HUES48 (cell line): ENCODE results near the gene CCDC185.

Experiments
- H3K27ac ChIP-seq: one replicate; pipeline ENCODE4 v1.7.0; 2013; ENCODE audit warnings: low read depth, low read length, inconsistent platforms
- H3K27me3 ChIP-seq: 2 replicates; pipeline ENCODE4 v1.6.1; 2013; ENCODE audit warnings: mild to moderate bottlenecking, low read length; ENCODE audit not compliant: control insufficient read depth, insufficient read depth
- H3K36me3 ChIP-seq: 2 replicates; pipeline ENCODE4 v1.6.1; 2013; ENCODE audit warnings: low read length; ENCODE audit not compliant: control insufficient read depth, insufficient read depth
- H3K4me1 ChIP-seq: 2 replicates; pipeline ENCODE4 v1.6.1; 2013; ENCODE audit warnings: mild to moderate bottlenecking, low read length; ENCODE audit not compliant: control insufficient read depth, insufficient read depth
- H3K4me3 ChIP-seq: 2 replicates; pipeline ENCODE4 v1.5.1; 2013; ENCODE audit warnings: mild to moderate bottlenecking, low read depth, low read length
- H3K9ac ChIP-seq: 2 replicates; pipeline ENCODE4 v1.6.1; 2013; ENCODE audit warnings: mild to moderate bottlenecking, low read depth, low read length, moderate library complexity
- H3K9me3 ChIP-seq: 2 replicates; pipeline ENCODE4 v1.6.1; 2013; ENCODE audit warnings: low read length; ENCODE audit not compliant: control insufficient read depth, insufficient read depth

CCDC185 gene

GRCh38 chr1:223430236-223430635, 37.0 kb downstream of the CCDC185 start:
- no peak overlapping the region for H3K9ac ChIP-seq
- no peaks in the 10 kb centered on the region for H3K9me3 ChIP-seq
- no peaks in the 10 kb centered on the region for H3K36me3 ChIP-seq
- no peak overlapping the region for H3K27ac ChIP-seq
- no peaks in the 10 kb centered on the region for H3K27me3 ChIP-seq
- no peaks in the 10 kb centered on the region for H3K4me1 ChIP-seq
- H3K4me3 ChIP-seq: no peak overlapping the region

- Histone ChIP-seq H3K27ac (no peak overlapping the region), H3K36me3 (no peaks in the 10 kb centered on the region), H3K9me3 (no peaks in the 10 kb centered on the region), H3K27me3 (no peaks in the 10 kb centered on the region), H3K4me3 (no peak overlapping the region), H3K4me1 (no peaks in the 10 kb centered on the region), H3K9ac (no peak overlapping the region)
Measured at GRCh38 chr1:223437151-223437550, 43.9 kb downstream of the CCDC185 start.

- no peak overlapping the region for H3K27ac ChIP-seq
- peaks cover 12% of the 10 kb centered on the region for H3K9me3 ChIP-seq
- no peak overlapping the region for H3K9ac ChIP-seq
- no peaks in the 10 kb centered on the region for H3K4me1 ChIP-seq
- H3K27me3 ChIP-seq: no peaks in the 10 kb centered on the region
- no peaks in the 10 kb centered on the region for H3K36me3 ChIP-seq
- no peak overlapping the region for H3K4me3 ChIP-seq
Measured at GRCh38 chr1:223443397-223443796, 50.2 kb downstream of the CCDC185 start.

GRCh38 chr1:223444411-223444810, 51.2 kb downstream of the CCDC185 start:
- H3K27ac ChIP-seq: no peak overlapping the region
- H3K4me1 ChIP-seq: no peaks in the 10 kb centered on the region
- no peak overlapping the region for H3K4me3 ChIP-seq
- no peaks in the 10 kb centered on the region for H3K27me3 ChIP-seq
- H3K36me3 ChIP-seq: no peaks in the 10 kb centered on the region
- H3K9me3 ChIP-seq: peaks cover 12% of the 10 kb centered on the region
- no peak overlapping the region for H3K9ac ChIP-seq
